Non-pigmented ciliary epithelial cell (primary cell): ENCODE measurements around the gene EMC10.

Experiments
- DNase-seq: peaks from one replicate; pipeline ENCODE4 v3.0.0-alpha.2; 2010; ENCODE audit warnings: low read depth

The EMC10 gene

DNA sequence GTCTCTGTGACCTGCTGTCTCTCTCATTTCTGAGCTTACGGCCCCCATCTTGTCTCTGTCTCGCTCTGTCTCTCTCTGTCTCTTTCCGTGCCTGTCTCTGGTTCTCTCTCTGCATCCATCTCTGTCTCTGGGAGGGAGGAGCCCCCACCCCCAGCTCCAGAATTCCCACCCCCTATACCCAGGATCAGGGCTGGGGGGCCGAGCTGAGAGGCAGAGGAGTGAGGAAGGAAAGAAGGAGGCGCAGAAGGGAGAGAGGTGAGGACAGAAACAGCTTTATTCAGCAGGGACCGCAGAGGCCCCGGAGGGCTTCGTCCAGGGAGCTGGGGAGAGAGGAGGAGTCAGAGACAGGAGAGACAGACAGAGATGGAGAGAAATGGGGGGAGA, 20.7 kb downstream of the EMC10 start:
- DNase-seq: no peak

DNA sequence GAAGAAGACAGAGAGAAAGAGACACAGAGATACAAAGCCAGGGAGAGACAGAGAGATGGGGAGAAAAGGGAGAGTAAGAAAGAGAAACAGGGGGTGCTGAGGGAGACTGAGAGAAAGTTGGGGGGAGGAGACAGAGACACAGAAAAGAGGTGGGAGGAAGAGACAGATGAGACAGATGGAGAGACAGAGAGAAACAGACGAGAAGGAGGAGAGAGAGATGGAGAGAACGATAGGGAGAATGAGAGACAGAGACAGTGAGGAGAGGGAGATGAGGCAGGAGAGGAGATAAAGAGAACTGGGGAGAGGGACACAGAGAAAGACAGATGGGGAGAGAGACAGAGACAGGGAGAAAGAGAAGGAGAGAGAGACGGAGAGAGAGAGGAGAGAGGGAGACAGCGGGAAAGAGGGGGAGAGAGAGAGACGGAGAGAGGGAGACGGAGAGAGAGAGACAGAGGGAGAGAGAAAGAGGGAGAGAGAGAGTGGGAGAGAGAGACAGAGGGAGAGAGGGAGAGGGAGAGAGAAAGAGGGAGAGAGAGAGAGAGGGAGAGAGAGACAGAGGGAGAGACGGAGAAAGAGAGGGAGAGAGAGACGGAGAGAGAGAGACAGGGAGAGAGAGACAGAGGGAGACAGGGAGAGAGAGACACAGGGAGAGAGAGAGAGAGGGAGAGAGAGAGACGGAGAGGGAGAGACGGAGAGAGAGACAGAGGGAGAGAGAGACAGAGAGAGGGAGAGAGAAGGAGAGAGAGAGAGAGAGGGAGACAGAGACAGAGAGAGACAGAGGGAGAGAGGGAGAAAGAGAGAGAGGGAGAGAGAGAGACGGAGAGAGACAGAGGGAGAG, 22.1 kb downstream of the EMC10 start:
- no peak for DNase-seq

GRCh38 chr19:50500060-50500752, 23.9 kb downstream of the EMC10 start:
- DNase-seq: no peak

GRCh38 chr19:50500753-50501151, 24.4 kb downstream of the EMC10 start:
- no peak for DNase-seq

- DNase-seq: no peak
Observed at GRCh38 chr19:50501186-50501567, 24.9 kb downstream of the EMC10 start.

DNA sequence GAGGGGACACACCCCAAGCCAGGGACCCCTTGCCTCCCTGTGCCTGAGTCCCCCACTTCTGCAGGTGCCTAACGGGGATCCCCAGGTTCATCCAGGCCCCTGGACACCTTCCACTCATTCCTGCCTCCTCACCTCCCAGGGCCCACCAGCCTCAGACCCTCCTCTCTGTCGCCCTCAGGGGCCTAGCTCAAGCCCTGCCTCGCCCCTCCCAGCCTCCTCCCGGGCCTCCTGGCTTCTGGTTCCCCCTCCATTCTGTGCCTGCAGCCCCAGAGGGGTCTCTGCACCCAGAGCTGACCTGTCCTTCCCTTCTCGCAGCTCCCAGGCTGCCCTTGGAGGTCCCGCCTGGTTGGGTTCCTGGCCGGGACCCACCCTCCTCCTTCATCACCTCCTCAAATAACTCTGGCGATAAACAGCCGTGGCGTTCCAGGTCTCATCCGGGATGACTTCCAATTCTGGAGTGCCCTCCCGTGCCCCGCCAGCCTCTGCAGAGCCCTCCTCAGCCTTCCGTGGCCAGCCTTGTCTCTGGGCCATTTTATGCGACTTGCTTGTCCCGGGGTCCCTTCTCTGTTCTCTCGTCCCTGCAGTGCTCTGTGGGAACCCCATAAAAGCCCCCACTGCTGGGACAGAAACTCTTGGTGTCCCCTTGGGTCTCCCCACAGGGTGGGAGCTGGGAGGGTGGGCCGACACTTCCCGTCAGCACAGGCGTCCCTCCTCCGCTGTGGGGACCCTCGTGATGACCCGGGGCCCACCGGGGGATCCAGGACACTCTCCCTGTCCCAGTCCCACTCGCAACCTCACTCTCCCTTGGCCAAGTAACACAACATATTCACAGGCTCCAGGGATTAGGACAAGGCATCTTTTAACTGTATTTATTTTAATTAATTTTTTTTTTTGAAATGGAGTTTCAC, 25.5 kb downstream of the EMC10 start:
- DNase-seq: no peak

- DNase-seq: no peak
Observed at GRCh38 chr19:50505856-50506611, 29.7 kb downstream of the EMC10 start.

GRCh38 chr19:50506700-50507099, 30.4 kb downstream of the EMC10 start:
- no peak for DNase-seq

GRCh38 chr19:50507376-50507775, 31.1 kb downstream of the EMC10 start:
- no peak for DNase-seq

GRCh38 chr19:50508843-50509190, 32.5 kb downstream of the EMC10 start:
- no peak for DNase-seq

DNA sequence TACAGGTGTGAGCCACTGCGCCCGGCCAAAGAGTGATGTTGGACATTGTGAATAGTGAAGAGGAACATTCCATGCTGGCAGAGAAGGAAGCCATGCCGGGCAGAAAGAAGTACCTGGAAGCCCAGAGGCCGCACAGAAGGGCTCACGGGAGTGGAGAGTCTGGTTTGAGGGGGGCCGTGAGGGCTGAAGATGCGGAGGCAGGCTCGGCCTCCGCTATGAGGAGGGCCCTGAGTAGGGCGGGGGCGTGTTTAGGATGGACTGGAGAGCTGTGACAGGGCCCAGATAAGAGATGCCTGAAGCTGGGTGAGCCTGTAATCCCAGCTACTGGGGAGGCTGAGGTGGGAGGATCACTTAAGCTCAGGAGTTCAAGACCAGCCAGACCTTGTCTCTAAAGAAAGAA, 33.1 kb downstream of the EMC10 start:
- DNase-seq: no peak

DNA sequence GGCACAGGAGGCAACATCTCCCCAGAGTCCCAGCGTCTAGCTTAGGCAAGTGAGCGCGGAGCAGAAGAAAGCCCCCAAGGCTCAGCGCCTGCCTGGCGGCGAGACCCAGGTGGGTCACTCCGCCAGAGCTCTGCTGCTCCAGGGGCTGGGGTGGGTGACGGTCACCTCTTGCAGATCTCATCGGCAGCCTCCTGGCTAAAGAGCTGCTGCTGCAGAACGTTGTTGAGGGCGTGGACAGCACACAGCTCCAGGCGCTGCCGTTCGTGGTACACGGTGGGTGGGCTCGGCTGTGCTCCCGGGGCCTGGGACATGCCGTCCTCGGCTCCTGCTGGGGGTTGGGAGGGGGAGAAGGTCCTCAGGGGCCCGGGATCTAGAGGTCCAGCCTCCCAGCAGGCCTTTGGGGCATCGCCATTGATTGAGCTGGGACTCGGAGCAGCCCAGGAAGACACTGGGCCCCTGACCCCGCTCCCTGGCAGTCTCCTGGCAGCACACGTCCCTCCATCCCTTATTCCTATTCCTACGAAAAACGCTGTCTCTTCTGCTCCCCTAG, 33.9 kb downstream of the EMC10 start:
- DNase-seq: no peak

DNA sequence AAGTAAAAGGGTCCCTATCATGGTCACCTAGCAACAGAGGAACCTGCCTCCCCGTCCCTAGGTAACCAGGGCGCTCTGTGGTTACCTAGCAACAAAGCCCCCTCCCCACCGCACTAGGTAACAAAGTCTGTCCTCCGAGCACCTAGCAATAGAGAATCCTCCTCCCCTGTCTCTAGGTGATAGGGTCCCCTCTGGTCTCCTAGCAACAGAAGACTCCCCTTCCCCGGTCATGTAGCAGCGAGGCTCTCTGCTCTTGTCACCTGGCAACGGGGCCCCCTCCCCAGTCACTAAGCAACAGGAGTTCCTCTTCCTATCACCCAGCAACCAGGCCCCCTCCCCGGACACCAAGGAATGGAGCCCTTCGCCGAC, 34.4 kb downstream of the EMC10 start:
- DNase-seq: no peak

DNA sequence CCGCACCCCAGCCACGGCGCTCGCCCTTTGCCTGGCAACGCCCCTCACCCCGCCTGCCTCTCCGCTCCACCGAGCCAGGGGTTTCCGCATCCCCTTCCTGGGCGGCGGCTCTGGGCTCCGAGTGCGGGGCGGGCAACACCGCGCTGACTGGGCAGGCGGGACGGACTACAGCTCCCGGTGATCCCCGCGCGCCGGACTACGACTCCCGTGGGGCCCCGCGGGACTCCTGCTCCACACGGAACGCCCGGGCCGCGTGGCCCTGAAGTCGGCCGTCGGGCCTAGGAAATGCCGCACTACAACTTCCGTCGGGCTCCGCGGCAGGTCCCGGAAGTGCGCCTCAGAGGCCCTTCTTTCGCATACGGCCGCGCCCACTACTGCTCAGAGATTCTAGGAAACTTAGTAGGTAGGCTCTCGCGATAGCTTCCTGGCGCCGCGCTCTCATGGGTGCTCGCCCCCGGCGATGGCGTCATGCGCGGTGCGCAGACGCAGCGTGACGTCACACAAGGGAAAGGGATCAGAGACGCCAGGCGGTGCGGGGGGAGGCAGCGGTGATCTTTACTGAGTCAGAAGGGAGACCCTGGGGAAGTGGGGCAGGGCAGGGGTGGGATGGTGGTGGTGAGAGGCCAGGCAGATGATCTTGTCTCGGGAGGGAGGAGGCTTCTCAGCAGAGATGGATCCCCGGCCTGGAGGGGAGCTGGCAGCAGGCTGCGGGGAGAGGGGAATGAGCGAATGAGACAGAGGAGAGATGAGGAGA, 34.9 kb downstream of the EMC10 start, which contains the start of gene JOSD2:
Gene JOSD2 (minus strand): TSS at position 123 of the 754 bp plus-strand sequence. CDS start 760 bp downstream, outside the sequence.
- DNase-seq: peak; percentile 96

GRCh38 chr19:50512112-50512998, 36.0 kb downstream of the EMC10 start:
- no peak for DNase-seq

DNA sequence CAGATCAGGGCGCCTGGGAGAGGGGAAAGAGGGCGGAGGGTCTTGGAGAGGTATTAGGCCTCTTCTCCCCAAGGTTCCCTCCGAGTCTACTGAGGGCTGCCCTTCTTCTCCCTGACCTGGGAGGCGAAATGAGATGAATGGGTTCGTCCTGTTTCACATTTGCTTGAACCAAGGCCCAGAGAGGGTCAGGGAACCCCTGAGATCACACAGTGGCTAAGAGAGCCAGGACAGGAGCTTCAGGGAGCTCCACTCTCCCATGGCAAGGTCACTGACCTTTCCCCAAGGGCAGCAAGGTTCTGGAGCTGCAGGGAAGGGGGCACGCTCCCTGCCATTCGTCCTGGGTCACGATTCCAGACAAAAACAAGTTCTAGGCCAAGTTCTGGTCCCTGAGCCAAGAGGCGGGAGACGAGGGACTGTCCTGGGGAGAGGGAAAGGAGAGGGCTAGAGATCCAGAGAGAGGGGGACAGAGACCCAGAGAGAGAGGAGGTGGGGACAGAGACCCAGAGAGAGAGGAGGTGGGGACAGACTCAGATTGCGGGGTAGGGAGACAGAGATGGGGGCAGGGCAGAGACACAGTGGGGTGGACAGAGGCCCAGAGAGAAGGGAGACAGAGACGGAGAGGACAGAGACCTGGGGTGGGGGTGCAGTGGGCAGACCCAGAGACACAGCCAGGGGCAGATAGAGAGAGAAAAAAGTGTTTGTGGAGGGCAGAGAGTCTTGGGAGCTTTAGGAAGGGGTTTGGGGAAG, 36.9 kb downstream of the EMC10 start:
- no peak for DNase-seq

GRCh38 chr19:50513746-50514345, 37.5 kb downstream of the EMC10 start, which contains the start of gene ASPDH:
Gene ASPDH, minus strand, starts transcription at chr19:50513913. Its CDS starts 90 bp downstream, at chr19:50513823.
- DNase-seq: no peak
